H1 (cell line): ENCODE data around the gene ARMH2. TPM values are rescaled to one million over a fixed set of nuclear protein-coding genes. Genes with fewer than 3 reads are reported as not detected.
"Not testable (repeated sequence)": the region's sequence is repeated elsewhere in the genome, so short reads cannot be mapped to it uniquely, and the experiment has no call there.

ENCODE experiments used
- CTCF ChIA-PET: fragments of 300-600 bp; sonication (Branson Sonifier 250); formaldehyde crosslinking; loops from one replicate; lab custom pipeline; 2021; ENCODE audit not compliant: partially characterized antibody; lab: Charles Lee
- POLR2A ChIA-PET: fragments of 300-600 bp; sonication (Branson Sonifier 250); formaldehyde crosslinking; loops from one replicate; lab custom pipeline; 2021; ENCODE audit warnings: inconsistent platforms; ENCODE audit not compliant: partially characterized antibody; lab: Charles Lee
- DNase-seq, 2 experiments: peaks; one replicate each; pipeline versions ENCODE4 v3.0.0 to v3.0.0-alpha.2; 2010 to 2022; ENCODE audit warnings: low spot score in 2 of 2, low read depth in 1 of 2, mixed read lengths in 1 of 2
- FAIRE-seq: peaks from 2 replicates; lab custom pipeline; 2011; peaks lifted over from hg19 to GRCh38; lab: Jason Lieb, UNC
- H2AFZ ChIP-seq: 2 replicates; pipeline ENCODE4 v1.8.1; 2012; ENCODE audit warnings: low read length, inconsistent platforms
- H2AK5ac ChIP-seq: 2 replicates; pipeline ENCODE4 v1.6.1; 2013; ENCODE audit warnings: low read depth, low read length
- H2BK120ac ChIP-seq: replicated peaks from 2 replicates; pipeline ENCODE3; 2013; ENCODE audit warnings: low read depth, low read length, inconsistent platforms
- H2BK12ac ChIP-seq: 2 replicates; pipeline ENCODE4 v1.6.1; 2013; ENCODE audit warnings: low read depth, low read length
- H2BK15ac ChIP-seq: 2 replicates; pipeline ENCODE4 v1.6.1; 2013; ENCODE audit warnings: low read length
- H2BK20ac ChIP-seq: 2 replicates; pipeline ENCODE4 v1.6.1; 2013; ENCODE audit warnings: low read length
- H2BK5ac ChIP-seq: 2 replicates; pipeline ENCODE4 v1.6.1; 2013; ENCODE audit warnings: low read depth, low read length
- H3K14ac ChIP-seq: 2 replicates; pipeline ENCODE4 v1.6.1; 2013; ENCODE audit warnings: inconsistent platforms; ENCODE audit not compliant: insufficient read length
- H3K18ac ChIP-seq: 2 replicates; pipeline ENCODE4 v1.6.1; 2013; ENCODE audit warnings: low read length; ENCODE audit errors: extremely low read depth
- H3K23ac ChIP-seq: 2 replicates; pipeline ENCODE4 v1.6.1; 2013; ENCODE audit warnings: inconsistent platforms; ENCODE audit not compliant: insufficient read length
- H3K23me2 ChIP-seq: 2 replicates; pipeline ENCODE4 v1.6.1; 2013; ENCODE audit warnings: low read depth, low read length
- H3K27ac ChIP-seq: 2 replicates; pipeline ENCODE4 v1.6.1; 2011; ENCODE audit warnings: low read depth, low read length, inconsistent platforms
- H3K27me3 ChIP-seq, 4 experiments: replicated peaks in 1 of 4; 1 replicate in 1 of 4; 2 replicates in 3 of 4; pipeline versions ENCODE4 v1.6.1 to v1.8.1; 2011 to 2013; ENCODE audit warnings: low read length in 3 of 4, mild to moderate bottlenecking in 3 of 4, inconsistent platforms in 2 of 4, mixed read lengths in 2 of 4, moderate library complexity in 1 of 4; ENCODE audit not compliant: control insufficient read depth in 3 of 4, insufficient read depth in 3 of 4; ENCODE audit errors: extremely low read depth in 1 of 4
- H3K36me3 ChIP-seq, 4 experiments: 2 replicates each; pipeline versions ENCODE4 v1.6.1 to v1.8.1; 2011 to 2013; ENCODE audit warnings: mild to moderate bottlenecking in 4 of 4, low read length in 3 of 4, moderate library complexity in 2 of 4, control low read depth in 1 of 4, inconsistent platforms in 1 of 4; ENCODE audit not compliant: insufficient read depth in 4 of 4, control insufficient read depth in 2 of 4
- H3K4ac ChIP-seq: replicated peaks from 2 replicates; pipeline ENCODE3; 2013; ENCODE audit warnings: low read length, low read depth, mixed read lengths, inconsistent platforms; ENCODE audit not compliant: insufficient read length
- H3K4me1 ChIP-seq, 4 experiments: replicated peaks in 1 of 4; 1 replicate in 1 of 4; 2 replicates in 3 of 4; pipeline versions ENCODE4 v1.6.1 to v1.8.1; 2011 to 2013; ENCODE audit warnings: low read length in 3 of 4, inconsistent platforms in 2 of 4, mixed read lengths in 1 of 4; ENCODE audit not compliant: insufficient read depth in 4 of 4, control insufficient read depth in 3 of 4
- H3K4me2 ChIP-seq, 2 experiments: 2 replicates each; pipeline versions ENCODE4 v1.6.1 to v1.8.1; 2011 to 2013; ENCODE audit warnings: low read depth in 2 of 2, low read length in 2 of 2, control low read depth in 1 of 2, inconsistent platforms in 1 of 2, mild to moderate bottlenecking in 1 of 2; ENCODE audit not compliant: insufficient read depth in 1 of 2
- H3K4me3 ChIP-seq, 4 experiments: fragments of 200-600, 300-600 bp in 1 of 4; sonication (generic), shearing (Covaris generic), sonication (Bioruptor Twin) in 1 of 4; 2 replicates each; pipeline versions ENCODE4 v1.5.1 to v1.8.1; 2011 to 2016; ENCODE audit warnings: low read length in 4 of 4, low read depth in 3 of 4, control low read depth in 2 of 4, inconsistent platforms in 2 of 4, mild to moderate bottlenecking in 2 of 4, mixed read lengths in 1 of 4, moderate library complexity in 1 of 4; ENCODE audit not compliant: insufficient read depth in 2 of 4; ENCODE audit errors: extremely low read depth in 1 of 4
- H3K56ac ChIP-seq: replicated peaks from 2 replicates; pipeline ENCODE3; 2013; ENCODE audit warnings: low read depth, mild to moderate bottlenecking, mixed read lengths, low read length, inconsistent platforms; ENCODE audit not compliant: insufficient read length
- H3K79me1 ChIP-seq: 2 replicates; pipeline ENCODE4 v1.6.1; 2013; ENCODE audit warnings: low read depth, low read length, control low read depth
- H3K79me2 ChIP-seq, 2 experiments: 2 replicates each; pipeline versions ENCODE4 v1.6.1 to v1.8.1; 2012 to 2013; ENCODE audit warnings: low read length in 2 of 2, mild to moderate bottlenecking in 2 of 2, inconsistent platforms in 1 of 2; ENCODE audit not compliant: insufficient read depth in 2 of 2, control insufficient read depth in 1 of 2
- H3K9ac ChIP-seq, 4 experiments: replicated peaks in 1 of 4; 1 replicate in 1 of 4; 2 replicates in 3 of 4; pipeline versions ENCODE4 v1.6.1 to v1.8.1; 2011 to 2013; ENCODE audit warnings: low read depth in 3 of 4, low read length in 3 of 4, control low read depth in 2 of 4, mild to moderate bottlenecking in 2 of 4, moderate library complexity in 2 of 4, inconsistent platforms in 1 of 4; ENCODE audit errors: extremely low read depth in 1 of 4
- H3K9me3 ChIP-seq, 2 experiments: 2 replicates each; pipeline versions ENCODE4 v1.6.1 to v1.8.1; 2012 to 2013; ENCODE audit warnings: mild to moderate bottlenecking in 2 of 2, moderate library complexity in 2 of 2, control low read depth in 1 of 2, inconsistent platforms in 1 of 2, low read depth in 1 of 2, low read length in 1 of 2, mixed read lengths in 1 of 2; ENCODE audit not compliant: insufficient read depth in 2 of 2
- H4K20me1 ChIP-seq, 2 experiments: replicated peaks in 1 of 2; 2 replicates each; pipeline versions ENCODE3 to v1.8.1; 2011 to 2013; ENCODE audit warnings: inconsistent platforms in 2 of 2, low read length in 2 of 2, mild to moderate bottlenecking in 1 of 2; ENCODE audit not compliant: insufficient read depth in 2 of 2, control insufficient read depth in 1 of 2
- H4K5ac ChIP-seq: 2 replicates; pipeline ENCODE4 v1.6.1; 2013; ENCODE audit warnings: low read length, low read depth, mixed read lengths, inconsistent platforms; ENCODE audit not compliant: insufficient read length
- H4K8ac ChIP-seq: 2 replicates; pipeline ENCODE4 v1.8.0; 2013; ENCODE audit warnings: mild to moderate bottlenecking, moderate library complexity, low read length, inconsistent platforms; ENCODE audit not compliant: insufficient read depth; ENCODE audit errors: extremely low read depth
- H4K91ac ChIP-seq: replicated peaks from 2 replicates; pipeline ENCODE3; 2013; ENCODE audit warnings: low read length, mixed read lengths, inconsistent platforms; ENCODE audit not compliant: insufficient read length
- WGBS, 2 experiments: shearing (Covaris generic) in 1 of 2; methylation state at CpG; one replicate each; pipeline versions ENCODE4 v1.1.6 to v1.1.7; 2013 to 2015; ENCODE audit warnings: low lambda C conversion rate in 2 of 2, mixed read lengths in 2 of 2, inconsistent platforms in 1 of 2, low coverage in 1 of 2, missing lambda C conversion rate in 1 of 2; ENCODE audit not compliant: insufficient replicate concordance in 2 of 2, insufficient coverage in 1 of 2, insufficient read length in 1 of 2; ENCODE audit errors: extremely low coverage in 1 of 2, missing lambda C conversion rate in 1 of 2; 5-methylcytosine and 5-hydroxymethylcytosine counted together
- polyA plus RNA-seq, 7 experiments: library from polyadenylated mRNA; depleted of rRNA in 3 of 7; stranded (reverse) in 5 of 7; unstranded in 2 of 7; fragments of >200 nt in 5 of 7; fragments of 200-250 nt in 2 of 7; gene quantifications; 1 replicate in 5 of 7; 2 replicates in 1 of 7; 4 replicates in 1 of 7; pipeline versions ENCODE4 v1.2.1 to v1.2.3, GENCODE V29; 2011 to 2013; ENCODE audit warnings: missing spikeins in 2 of 7, mixed read lengths in 2 of 7
- total RNA-seq: library from RNA; stranded (reverse); fragmentation: NEBNext Ultra II Directional; extraction: Animal tissue kit (Norgen Biotek cat#: 25700); gene quantifications from 2 replicates; pipeline ENCODE4 v1.2.1, GENCODE V29; 2021

Gene ARMH2
- total and polyA plus RNA-seq, 2 of the 8 experiments (the other 6 are each of a cell fraction or from before 2014, with no cell fraction given) = not detected

DNA sequence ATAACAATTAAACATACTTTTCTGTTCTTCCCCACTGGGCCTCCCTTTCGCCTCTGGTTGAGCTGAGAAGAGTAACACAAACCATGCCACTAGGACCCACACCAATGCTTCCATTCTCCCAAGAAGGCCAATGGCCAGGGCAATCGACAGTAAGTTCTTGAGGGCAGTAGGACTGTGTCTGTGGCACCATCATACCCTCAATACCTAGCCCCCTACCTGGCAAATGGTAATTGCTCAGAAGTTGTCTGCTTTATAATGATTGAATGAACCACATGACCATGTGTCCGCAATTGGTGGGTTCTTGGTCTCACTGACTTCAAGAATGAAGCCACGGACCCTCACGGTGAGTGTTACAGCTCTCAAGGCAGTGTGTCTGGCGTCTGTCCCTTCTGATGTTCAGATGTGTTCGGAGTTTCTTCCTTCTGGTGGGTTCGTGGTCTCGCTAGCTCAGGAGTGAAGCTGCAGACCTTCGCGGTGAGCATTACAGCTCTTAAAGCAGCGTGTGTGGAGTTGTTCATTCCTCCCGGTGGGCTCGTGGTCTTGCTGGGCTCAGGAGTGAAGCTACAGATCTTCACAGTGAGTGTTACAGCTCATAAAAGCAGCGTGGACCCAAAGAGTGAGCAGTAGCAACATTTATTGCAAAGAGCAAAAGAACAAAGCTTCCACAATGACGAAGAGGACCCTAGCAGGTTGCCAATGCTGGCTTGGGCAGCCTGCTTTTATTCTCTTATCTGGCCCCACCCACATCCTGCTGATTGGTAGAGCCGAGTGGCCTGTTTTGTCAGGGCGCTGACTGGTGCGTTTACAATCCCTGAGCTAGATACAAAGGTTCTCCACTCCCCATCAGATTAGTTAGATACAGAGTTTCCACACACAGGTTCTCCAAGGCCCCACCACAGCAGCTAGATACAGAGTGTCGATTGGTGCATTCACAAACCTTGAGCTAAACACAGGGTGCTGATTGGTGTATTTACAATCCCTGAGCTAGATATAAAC lies 33.6 kb downstream of the ARMH2 start:
- H2BK20ac ChIP-seq, H3K79me2 ChIP-seq, H2BK120ac ChIP-seq, H3K9ac ChIP-seq, POLR2A ChIA-PET, H3K27ac ChIP-seq, H2BK5ac ChIP-seq, H2BK12ac ChIP-seq, H3K14ac ChIP-seq, H4K5ac ChIP-seq, H3K4me3 ChIP-seq, H4K20me1 ChIP-seq, H3K23ac ChIP-seq, H3K4me1 ChIP-seq, H3K27me3 ChIP-seq, H2AFZ ChIP-seq, H4K91ac ChIP-seq, H3K36me3 ChIP-seq, FAIRE-seq, H4K8ac ChIP-seq, H2AK5ac ChIP-seq, DNase-seq, H3K23me2 ChIP-seq, H3K18ac ChIP-seq, H3K56ac ChIP-seq, H3K79me1 ChIP-seq, H2BK15ac ChIP-seq, H3K4me2 ChIP-seq, H3K4ac ChIP-seq, H3K9me3 ChIP-seq: not testable (repeated sequence)
- 92% methylated on average over 20 of the region's 20 CpGs; no CpG with 5 or more reads in 1 of the 2 experiments for WGBS, 2 experiments
- CTCF ChIA-PET = interaction anchor here (0.7 to 1.2 kb wide), 2 partner anchors 184 to 253 kb away, joined by 3 read pairs; no protein-coding TSS in a partner anchor
